ENCODE data around the gene PLXDC2. TPM values are rescaled to one million over a fixed set of nuclear protein-coding genes. Genes with fewer than 3 reads are reported as not detected.

PLXDC2 gene
- polyA plus RNA-seq, 1 of the 3 experiments (the other 2 are of a cell fraction), result 2.5 TPM

DNA sequence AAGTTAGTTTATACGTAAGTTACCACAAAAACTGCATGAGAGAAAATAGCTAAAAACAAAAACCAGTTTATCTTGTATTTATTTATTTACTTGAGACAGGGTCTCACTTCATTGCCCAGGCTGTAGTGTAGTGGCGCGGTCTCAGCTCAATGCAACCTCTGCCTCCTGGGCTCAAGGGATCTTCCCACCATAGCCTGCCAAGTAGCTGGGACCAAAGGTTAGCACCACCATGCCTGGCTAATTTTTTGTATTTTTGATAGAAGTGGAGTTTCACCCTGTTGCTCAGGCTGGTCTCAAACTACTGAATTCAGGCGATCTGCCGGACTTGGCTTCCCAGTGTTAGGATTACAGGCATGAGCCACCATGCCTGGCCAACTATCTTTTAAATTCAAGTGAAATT lies 277.4 kb downstream of the PLXDC2 start (continued):
- TF ChIP-seq, protein P1, sequence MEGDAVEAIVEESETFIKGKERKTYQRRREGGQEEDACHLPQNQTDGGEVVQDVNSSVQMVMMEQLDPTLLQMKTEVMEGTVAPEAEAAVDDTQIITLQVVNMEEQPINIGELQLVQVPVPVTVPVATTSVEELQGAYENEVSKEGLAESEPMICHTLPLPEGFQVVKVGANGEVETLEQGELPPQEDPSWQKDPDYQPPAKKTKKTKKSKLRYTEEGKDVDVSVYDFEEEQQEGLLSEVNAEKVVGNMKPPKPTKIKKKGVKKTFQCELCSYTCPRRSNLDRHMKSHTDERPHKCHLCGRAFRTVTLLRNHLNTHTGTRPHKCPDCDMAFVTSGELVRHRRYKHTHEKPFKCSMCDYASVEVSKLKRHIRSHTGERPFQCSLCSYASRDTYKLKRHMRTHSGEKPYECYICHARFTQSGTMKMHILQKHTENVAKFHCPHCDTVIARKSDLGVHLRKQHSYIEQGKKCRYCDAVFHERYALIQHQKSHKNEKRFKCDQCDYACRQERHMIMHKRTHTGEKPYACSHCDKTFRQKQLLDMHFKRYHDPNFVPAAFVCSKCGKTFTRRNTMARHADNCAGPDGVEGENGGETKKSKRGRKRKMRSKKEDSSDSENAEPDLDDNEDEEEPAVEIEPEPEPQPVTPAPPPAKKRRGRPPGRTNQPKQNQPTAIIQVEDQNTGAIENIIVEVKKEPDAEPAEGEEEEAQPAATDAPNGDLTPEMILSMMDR (IDR thresholded peaks at IDR 0.05), result no peak

DNA sequence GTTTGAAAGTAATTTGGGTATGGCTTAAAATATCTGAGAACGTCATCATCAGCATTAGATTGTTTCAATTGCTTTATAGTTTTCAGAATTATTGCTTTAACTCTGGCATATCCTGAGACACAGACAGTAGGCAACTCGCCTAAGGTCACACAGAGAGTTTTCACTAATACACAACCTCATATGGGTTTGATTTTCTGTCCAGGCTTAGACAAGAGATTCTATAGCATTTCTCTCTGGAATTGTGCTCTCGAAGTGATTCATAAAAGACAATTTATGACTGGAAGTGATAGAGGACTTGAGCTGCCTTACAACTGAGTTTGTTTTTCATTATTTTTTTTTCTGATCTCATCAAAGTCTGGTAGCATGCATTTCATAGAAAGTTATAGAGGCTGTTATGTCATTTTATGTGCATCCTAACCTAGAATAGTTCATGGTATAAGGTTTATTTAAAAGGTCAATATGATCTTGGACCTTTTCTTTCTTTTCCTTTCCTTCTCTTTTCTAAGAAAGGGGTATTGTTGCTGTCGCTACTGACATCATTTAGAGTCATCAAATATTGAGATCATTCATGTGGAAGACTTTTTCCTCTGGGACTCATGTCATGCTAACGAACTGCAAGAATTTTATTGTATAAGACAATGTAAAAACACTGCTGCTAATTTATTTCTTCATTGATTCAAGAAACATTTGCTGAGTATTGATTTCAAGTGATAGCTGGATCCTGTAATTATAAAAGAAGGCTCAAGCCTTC lies 278.2 kb downstream of the PLXDC2 start:
- H3K79me2 ChIP-seq (ENCODE audit: insufficient read depth), result no peaks in the 10 kb centered on the region
- no peaks in the 10 kb centered on the region for H4K20me1 ChIP-seq (ENCODE audit: insufficient read depth)
- no peak overlapping the region for H3K4me2 ChIP-seq
- peak overlapping the region in 1 of 2 experiments; percentile 64; a peak in 2 of 4 replicates for H3K27ac ChIP-seq (ENCODE audit: low read depth in 2 of 2, low read length in 1 of 2)
- H3K4me3 ChIP-seq (ENCODE audit: low read depth in 2 of 2, low read length in 1 of 2), result no peak overlapping the region
- no peaks in the 10 kb centered on the region for H3K9me2 ChIP-seq
- H3K27me3 ChIP-seq (ENCODE audit: insufficient read depth), result no peaks in the 10 kb centered on the region
- no peak overlapping the region for H3K9ac ChIP-seq
- WGBS (ENCODE audit: low lambda C conversion rate), result 13% methylated on average over 5 of the region's 5 CpGs
- no peaks in the 10 kb centered on the region for H3F3A ChIP-seq (replicated peaks; ENCODE audit: insufficient read depth)
- ChIA-PET POLR2A (no interaction called here), CTCF (no interaction called here)
- no peaks in the 10 kb centered on the region for H3K36me3 ChIP-seq (replicated peaks in 1 of 2; ENCODE audit: control insufficient read depth in 1 of 2, insufficient read depth in 2 of 2, low read length in 1 of 2)
- peak; percentile 8 for DNase-seq
- H3K9me3 ChIP-seq, result no peaks in the 10 kb centered on the region
- no peaks in the 10 kb centered on the region; a peak in 2 of 4 replicates for H3K4me1 ChIP-seq (ENCODE audit: control insufficient read depth in 1 of 2, insufficient read depth in 2 of 2, low read depth in 1 of 2, low read length in 1 of 2)
- H2AFZ ChIP-seq (ENCODE audit: low read depth), result no peak overlapping the region
- TF ChIP-seq NFIC (IDR thresholded peaks at IDR 0.05; ENCODE audit: borderline replicate concordance) (no peak), EZH2phosphoT487 (IDR thresholded peaks at IDR 0.05; ENCODE audit: borderline replicate concordance, low read depth) (no peak), JUND (IDR thresholded peaks at IDR 0.05) (no peak), FOXM1 (IDR thresholded peaks at IDR 0.05; ENCODE audit: low read depth) (no peak), EP300 (IDR thresholded peaks at IDR 0.05; ENCODE audit: borderline replicate concordance in 1 of 2, low read depth in 1 of 2, low read length in 1 of 2) (no peak; a peak in 1 of 4 replicates), YY1 (IDR thresholded peaks at IDR 0.05; ENCODE audit: low read depth) (no peak), SIN3A (IDR thresholded peaks at IDR 0.05; ENCODE audit: borderline replicate concordance, low read depth, low read length) (no peak), SMC3 (IDR thresholded peaks at IDR 0.05; ENCODE audit: low read depth, low read length) (no peak), NRF1 (IDR thresholded peaks at IDR 0.05; ENCODE audit: low read depth, low read length) (no peak), ELF1 (IDR thresholded peaks at IDR 0.05) (no peak), CHD2 (IDR thresholded peaks at IDR 0.05; ENCODE audit: low read length, partially characterized antibody) (no peak)
- TF ChIP-seq, protein P2, sequence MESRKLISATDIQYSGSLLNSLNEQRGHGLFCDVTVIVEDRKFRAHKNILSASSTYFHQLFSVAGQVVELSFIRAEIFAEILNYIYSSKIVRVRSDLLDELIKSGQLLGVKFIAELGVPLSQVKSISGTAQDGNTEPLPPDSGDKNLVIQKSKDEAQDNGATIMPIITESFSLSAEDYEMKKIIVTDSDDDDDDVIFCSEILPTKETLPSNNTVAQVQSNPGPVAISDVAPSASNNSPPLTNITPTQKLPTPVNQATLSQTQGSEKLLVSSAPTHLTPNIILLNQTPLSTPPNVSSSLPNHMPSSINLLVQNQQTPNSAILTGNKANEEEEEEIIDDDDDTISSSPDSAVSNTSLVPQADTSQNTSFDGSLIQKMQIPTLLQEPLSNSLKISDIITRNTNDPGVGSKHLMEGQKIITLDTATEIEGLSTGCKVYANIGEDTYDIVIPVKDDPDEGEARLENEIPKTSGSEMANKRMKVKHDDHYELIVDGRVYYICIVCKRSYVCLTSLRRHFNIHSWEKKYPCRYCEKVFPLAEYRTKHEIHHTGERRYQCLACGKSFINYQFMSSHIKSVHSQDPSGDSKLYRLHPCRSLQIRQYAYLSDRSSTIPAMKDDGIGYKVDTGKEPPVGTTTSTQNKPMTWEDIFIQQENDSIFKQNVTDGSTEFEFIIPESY (IDR thresholded peaks at IDR 0.05; ENCODE audit: borderline replicate concordance, low read depth), result no peak
- TF ChIP-seq, protein P3, sequence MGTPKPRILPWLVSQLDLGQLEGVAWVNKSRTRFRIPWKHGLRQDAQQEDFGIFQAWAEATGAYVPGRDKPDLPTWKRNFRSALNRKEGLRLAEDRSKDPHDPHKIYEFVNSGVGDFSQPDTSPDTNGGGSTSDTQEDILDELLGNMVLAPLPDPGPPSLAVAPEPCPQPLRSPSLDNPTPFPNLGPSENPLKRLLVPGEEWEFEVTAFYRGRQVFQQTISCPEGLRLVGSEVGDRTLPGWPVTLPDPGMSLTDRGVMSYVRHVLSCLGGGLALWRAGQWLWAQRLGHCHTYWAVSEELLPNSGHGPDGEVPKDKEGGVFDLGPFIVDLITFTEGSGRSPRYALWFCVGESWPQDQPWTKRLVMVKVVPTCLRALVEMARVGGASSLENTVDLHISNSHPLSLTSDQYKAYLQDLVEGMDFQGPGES (IDR thresholded peaks at IDR 0.05; ENCODE audit: low read depth, low read length), result no peak
- TF ChIP-seq, protein P4, sequence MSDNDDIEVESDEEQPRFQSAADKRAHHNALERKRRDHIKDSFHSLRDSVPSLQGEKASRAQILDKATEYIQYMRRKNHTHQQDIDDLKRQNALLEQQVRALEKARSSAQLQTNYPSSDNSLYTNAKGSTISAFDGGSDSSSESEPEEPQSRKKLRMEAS (IDR thresholded peaks at IDR 0.05; ENCODE audit: low read depth), result no peak
- TF ChIP-seq, protein P1 (IDR thresholded peaks at IDR 0.05), result no peak
- TF ChIP-seq, protein P5, sequence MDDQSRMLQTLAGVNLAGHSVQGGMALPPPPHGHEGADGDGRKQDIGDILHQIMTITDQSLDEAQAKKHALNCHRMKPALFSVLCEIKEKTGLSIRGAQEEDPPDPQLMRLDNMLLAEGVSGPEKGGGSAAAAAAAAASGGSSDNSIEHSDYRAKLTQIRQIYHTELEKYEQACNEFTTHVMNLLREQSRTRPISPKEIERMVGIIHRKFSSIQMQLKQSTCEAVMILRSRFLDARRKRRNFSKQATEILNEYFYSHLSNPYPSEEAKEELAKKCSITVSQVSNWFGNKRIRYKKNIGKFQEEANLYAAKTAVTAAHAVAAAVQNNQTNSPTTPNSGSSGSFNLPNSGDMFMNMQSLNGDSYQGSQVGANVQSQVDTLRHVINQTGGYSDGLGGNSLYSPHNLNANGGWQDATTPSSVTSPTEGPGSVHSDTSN (IDR thresholded peaks at IDR 0.05), result no peak
- TF ChIP-seq, protein P6, sequence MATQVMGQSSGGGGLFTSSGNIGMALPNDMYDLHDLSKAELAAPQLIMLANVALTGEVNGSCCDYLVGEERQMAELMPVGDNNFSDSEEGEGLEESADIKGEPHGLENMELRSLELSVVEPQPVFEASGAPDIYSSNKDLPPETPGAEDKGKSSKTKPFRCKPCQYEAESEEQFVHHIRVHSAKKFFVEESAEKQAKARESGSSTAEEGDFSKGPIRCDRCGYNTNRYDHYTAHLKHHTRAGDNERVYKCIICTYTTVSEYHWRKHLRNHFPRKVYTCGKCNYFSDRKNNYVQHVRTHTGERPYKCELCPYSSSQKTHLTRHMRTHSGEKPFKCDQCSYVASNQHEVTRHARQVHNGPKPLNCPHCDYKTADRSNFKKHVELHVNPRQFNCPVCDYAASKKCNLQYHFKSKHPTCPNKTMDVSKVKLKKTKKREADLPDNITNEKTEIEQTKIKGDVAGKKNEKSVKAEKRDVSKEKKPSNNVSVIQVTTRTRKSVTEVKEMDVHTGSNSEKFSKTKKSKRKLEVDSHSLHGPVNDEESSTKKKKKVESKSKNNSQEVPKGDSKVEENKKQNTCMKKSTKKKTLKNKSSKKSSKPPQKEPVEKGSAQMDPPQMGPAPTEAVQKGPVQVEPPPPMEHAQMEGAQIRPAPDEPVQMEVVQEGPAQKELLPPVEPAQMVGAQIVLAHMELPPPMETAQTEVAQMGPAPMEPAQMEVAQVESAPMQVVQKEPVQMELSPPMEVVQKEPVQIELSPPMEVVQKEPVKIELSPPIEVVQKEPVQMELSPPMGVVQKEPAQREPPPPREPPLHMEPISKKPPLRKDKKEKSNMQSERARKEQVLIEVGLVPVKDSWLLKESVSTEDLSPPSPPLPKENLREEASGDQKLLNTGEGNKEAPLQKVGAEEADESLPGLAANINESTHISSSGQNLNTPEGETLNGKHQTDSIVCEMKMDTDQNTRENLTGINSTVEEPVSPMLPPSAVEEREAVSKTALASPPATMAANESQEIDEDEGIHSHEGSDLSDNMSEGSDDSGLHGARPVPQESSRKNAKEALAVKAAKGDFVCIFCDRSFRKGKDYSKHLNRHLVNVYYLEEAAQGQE (IDR thresholded peaks at IDR 0.05; ENCODE audit: low read depth, low read length), result no peak

Measured in SK-N-SH (cell line).